GM18519 (cell line): ENCODE results near the gene NALF2.

Experiments used
- ATAC-seq: cut with Tn5 transposase; IDR thresholded peaks from one replicate; pipeline ENCODE4 v1.9.1; 2021; ENCODE audit warnings: mild to moderate bottlenecking, moderate library complexity; ENCODE audit not compliant: unreplicated experiment, low FRiP score

Gene NALF2

DNA sequence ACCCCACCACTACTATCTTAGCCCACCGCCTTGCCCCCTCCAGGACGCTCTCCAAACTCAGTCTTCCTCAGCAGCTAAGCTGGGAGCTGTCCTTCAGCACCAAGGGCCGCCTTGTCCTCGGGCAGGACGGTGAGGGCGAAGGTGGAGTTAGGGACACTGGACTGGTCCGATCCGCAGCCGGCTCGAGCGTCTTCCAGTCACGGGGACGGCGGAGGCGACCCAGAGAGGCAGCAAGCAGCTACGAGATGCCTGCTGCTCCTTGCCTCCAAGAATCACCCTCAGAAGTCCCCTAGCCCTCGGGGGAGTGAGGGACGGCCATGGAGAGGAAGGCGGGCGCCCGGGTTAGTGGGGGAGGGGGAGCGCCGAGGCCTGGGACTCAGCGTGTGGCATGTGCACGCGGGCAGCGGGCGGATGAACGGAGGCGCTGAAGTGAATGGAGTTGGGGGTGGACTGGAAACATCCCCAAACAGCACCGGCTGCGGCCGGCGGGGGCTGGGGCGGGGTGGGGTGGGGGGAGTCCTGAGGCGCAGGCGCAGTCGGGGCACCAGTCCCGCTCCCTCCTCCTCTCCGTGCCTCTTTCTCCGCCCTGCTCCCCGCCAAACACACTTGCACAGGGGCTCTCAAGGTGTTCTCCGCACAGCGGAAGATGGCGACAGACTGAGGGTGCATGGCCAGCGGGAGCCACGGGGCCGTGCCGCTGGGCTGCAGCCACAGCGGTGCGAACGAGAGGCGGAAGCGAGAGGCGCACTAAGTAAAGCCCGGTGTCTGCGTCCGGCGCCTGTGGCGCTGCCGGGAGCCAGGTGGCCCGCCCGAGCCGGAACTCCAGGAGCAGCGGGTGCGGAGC, at the start of gene NALF2:
Gene NALF2, plus strand, starts transcription at position 545 of the 844 bp plus-strand sequence. CDS start 957 bp downstream, outside the sequence.
- ATAC-seq: no peak

DNA sequence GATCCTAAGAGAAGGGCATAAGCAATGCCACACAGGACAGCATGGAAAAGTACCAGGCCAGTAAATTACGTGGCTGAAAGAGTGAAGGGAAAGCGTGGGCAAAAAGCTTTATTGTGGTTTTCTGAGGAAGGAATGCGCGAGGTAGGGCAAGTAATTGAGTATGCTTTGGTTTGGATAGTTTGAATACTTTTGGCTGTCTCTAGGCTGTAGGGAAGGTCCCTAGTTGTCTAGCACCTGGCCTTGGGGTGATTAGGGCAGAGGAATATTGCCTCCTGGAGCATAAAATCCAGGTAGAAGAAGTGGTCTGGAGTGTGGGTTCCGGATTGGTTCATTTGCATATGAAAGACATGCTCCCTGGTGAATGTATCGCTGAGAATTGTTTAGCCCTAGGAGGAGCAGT, 46.4 kb upstream of the NALF2 start:
- ATAC-seq: no peak

DNA sequence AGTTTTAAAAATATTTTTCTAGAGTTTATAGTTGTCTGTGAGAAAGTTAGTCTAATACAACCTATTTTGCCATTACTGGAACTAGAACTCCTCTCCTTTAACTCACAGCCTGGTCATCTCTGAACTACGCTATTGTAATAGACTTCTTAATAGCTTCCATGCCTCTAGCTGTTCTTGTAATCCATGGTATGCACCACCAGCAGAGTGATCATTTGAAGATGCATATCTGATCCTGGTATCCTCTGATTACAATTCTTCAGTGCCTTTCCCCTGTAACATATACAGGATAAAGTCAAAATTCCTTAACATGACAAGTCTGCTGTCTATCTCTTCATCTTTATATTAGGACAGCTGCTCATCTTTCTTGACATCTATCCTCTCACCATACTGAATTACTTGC, 37.6 kb upstream of the NALF2 start:
- no peak for ATAC-seq

DNA sequence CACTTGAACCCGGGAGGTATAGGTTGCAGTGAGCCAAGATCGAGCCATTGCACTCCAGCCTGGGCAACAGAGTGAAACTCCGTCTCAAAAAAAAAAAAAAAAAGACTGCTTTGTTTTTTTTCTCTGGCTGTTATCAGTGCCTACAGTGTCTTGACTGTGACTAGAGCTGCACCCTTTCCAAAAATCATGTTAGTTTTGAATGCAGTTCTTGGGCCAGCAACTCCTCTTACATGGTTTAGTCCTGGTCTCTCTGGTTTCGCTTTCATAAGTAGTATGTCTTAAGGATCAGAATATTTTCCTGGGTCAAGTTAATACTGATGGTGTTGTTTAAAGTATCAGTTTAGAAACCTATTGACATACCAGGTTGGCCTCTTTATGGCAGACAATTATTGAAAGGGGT, 34.2 kb upstream of the NALF2 start:
- no peak for ATAC-seq

DNA sequence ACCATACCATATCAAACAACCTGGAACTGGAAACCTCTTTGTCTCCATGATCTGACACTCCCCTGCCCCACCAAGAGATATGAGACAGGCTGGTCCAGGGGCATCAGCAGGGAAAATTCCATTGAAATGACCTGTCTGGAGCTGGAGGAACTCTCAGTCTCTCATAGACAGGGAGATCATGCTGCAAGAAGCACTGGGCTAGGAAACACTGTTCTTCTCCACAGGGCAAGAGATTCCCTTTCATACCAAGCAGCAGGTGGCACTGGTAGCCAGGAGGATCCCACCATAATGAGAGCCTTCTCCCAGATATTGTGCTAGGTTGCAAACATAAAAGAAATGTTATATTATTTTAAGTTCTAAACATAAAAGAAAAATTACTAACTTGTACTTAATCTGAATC, 14.5 kb upstream of the NALF2 start:
- no peak for ATAC-seq

DNA sequence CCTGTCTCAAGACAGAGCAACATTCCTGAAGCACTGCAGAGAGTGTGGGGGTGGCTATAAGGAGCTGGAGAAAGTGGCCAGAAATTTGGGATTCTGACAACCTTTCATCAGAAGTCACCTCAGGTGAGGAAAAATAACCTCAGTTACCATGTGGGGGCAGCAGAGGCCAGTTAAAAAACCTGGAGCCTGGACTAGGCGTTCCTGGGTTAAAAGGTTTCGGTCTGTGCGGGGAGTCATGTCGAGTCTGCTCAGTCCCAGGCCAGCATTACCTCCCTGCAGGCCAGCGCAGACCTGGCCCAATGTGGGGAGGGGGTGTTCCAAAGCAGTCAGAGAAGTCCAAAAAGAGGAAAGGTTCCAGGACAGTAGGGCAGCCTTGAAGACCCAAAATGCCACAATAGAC, 10.9 kb upstream of the NALF2 start:
- ATAC-seq: no peak

DNA sequence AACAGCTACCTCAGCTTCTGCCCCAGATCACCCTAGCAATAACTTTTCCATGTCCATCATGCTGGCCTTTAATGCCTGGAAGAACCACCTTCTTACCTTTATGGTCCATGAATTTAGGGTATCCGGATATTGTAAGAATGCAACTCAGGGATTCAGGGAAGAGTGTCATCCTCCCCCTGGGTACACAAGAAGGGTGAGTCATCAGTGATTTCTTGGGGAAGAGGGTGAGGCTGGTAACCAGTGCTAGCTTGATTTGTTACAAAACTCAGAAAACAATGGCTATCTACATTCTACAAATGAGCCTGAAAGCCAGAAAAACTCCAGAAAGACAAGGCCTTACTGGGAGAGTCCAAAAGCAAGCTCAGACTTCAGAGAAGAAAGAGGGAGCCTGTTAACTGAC, 10.4 kb upstream of the NALF2 start:
- no peak for ATAC-seq

DNA sequence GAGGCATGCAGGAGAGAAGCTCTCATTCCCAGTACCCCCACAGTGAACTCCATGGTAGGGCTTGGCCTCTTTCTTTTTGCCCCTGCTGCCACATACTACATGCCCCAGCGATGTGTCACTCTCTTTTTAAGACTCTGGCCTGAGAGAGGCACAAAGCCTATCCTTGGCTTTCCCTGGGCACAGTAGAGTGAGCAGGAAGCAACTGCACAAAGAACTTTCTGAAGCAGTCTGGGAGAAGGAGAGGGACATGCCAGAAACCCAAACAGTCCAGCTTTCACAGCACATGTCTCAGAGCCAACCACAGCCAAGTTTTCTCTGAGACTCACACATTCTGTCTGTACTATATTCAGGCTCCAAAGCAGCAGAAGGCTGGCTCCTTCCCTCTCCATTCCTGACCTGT, 7.9 kb upstream of the NALF2 start:
- no peak for ATAC-seq

DNA sequence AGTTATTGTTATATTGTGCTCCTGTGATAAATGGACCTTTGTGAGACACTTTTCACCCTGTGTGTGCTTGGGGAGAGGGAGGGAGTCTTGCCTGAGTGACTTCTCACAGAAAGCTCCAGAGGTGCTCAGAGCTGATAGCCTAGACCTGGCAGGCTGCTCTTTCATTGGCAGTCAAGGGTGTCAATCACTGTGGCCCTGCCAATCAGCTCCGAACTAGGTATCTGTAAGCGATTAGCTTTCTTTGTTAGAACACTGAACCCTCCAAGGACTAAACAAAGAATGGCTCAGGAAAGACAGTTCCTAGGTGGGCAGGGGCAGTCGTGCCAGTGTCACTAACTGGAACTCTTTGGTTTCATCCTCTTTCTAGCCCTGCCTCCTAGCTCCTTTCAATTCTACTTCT, 2.7 kb upstream of the NALF2 start:
- no peak for ATAC-seq

DNA sequence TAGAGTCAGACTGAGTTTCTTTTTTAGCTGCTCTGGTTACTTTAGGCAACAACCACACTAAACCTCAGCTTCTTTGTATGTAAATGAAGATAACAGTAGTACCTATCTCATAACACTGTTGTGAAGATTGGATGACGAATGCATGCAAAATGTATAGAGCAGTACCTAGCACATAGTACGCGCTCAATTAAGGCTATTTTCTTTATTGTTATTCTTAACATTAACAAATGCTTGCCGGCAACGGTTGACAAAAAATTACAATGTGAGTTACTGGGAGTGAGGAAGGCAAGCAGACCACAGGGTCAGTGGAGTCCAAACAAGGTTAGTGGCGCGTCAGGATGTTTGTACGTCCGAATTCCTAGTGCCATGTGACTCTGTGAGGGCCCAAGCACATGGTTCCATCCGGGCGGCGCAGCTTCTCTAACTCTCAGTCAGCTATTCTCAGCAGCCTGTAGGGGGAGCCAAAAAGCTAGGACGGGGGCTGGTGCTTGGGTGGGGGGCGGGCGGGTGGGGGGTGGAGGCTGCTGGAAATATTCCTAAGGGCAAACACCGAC, 821 bp upstream of the NALF2 start:
- ATAC-seq: no peak

DNA sequence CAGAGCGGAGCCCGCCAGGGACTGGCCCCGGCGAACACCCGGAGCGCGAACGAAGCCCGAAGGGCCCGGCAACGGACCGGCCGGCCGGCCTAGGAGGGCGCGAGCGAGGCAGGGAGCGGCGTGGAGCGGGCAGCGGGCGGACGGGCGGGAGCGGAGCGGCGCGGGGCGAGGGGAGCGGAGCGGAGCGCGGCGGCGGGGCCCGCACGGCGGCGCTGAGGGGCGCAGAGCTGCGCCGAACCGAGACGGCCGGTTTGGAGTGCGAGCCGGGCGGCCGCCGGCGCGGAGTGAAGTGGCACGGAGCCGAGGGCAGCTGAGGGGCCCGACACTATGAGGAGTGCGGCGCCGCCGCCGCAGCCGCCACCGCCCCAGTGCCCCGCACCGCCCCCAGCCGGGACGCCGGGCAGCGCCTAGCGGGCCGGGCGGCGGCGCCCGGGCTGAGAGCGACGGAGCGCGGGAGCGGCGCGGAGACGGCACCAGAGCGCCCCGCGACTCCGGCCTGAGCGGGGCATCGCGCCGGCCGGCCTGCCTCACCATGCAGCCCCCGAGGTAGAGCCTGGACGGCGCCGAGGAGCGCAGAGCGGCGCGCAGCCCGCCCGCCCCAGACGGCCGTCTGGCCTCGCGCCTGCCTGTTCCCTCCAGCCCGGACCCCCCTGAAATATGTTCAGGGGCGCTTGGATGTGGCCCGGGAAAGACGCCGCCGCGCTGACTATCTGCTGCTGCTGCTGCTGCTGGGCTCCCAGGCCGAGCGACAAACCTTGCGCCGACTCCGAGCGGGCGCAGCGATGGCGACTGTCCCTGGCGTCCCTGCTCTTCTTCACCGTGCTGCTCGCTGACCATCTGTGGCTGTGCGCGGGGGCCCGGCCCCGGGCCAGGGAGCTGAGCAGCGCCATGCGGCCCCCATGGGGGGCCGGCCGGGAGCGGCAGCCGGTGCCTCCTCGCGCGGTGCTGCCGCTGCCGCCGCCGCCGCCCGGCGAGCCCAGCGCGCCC, 793 bp downstream of the NALF2 start:
- no peak for ATAC-seq

DNA sequence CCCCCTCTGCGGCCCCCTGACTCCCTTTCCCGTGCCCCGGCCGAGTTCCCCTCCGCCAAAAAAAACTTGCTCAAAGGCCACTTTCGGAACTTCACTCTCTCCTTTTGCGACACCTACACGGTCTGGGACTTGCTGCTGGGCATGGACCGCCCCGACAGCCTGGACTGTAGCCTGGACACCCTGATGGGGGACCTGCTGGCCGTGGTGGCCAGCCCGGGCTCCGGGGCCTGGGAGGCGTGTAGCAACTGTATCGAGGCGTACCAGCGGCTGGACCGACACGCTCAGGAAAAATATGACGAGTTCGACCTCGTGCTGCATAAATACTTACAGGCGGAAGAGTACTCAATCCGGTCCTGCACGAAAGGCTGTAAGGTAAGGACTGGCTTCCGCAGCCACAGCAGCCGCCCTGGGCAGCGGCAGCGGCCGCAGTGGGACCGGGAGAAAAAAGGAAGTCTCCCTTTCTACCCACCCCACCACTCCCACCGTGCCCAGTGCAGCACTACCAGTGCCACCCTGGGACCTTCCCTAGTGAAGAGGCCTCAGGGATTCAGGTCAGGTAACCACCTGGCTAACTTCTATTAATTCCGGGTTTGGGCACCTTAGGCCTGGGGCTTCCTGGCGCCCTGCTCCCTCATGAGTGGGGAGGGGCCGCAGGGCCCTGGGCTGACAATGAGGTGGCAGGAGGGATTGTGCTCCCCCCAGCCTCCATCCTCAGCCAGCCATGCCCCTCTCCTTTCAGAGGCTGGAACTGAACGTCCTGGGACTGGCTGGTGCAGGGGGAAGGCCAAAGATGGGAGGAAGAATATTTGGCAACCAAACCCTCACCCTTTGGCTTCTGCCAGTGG, 1.9 kb downstream of the NALF2 start:
- no peak for ATAC-seq

DNA sequence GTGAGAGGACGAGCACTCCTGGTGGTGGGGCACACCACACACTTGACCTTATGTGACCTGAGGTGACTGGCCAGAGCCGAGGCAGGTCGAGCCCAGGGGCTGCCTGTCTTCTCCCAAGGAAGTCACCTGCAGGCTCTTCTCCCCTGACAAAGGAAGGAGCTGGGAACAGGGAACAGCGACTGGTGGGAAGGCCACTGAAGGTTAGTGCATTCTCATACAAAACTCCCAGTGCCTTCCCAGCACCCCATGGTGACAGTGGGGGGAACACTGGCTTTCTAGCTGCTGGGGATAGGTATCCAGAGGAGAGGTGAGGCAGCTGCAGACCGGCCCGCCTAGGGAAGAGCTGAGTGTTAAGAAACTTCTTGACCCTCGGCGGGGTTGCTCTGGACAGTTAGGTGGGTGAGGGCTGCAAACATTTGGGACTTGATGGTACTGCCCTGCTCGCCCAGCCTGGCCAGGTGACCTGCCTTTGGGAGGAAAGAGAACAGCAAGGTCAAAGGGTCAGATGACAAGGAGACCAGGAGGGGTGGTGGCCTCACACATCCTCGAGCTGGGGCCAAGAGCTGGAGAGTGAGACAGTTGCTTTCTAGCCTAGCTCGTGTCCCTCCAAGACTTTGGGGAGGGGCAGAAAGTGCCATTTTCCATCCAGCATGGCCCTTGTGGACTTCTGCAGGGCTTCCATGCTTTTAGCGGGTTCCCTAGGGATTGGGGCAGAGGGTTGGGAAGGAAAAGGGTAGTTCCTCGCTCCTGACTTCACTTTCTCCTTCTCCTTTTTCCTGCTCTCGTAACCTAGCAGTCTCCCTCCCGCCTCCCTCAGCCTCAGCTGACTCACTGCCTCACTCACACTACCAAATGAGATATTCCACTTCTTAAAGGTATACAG, 2.7 kb downstream of the NALF2 start:
- no peak for ATAC-seq

DNA sequence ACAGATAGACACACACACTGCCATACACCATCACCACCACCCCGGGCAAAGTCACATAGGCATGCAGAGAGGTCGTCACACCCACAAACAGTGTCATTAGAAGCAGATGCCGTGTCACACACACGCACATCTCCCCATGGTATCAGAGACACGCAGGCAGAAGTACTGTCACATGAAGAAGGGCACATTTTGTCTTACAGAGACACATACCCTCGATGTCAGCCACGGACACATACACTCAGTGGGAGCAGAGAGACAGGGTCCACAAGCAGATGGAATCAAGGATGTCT, 3.3 kb downstream of the NALF2 start:
- ATAC-seq: no peak

DNA sequence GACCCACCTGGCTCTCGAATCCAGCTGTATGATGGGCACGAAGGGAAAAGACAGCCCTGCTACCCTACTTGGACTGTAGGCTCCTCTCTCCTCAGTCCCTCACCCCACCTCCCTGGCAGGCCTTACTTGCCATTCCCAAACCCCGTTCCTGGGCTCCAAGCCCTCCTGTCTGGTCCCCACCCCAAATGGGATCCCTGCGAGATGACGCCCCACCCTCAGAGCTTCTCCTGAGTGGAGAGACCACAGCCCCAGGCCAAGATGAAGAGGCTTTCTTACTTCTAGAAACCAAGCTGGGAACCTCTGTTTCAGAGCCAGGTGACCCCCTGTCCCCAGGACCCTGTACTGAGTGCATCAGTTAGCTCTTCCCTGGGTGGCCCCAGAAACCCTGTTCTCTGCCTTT, 4.5 kb downstream of the NALF2 start:
- ATAC-seq: no peak

DNA sequence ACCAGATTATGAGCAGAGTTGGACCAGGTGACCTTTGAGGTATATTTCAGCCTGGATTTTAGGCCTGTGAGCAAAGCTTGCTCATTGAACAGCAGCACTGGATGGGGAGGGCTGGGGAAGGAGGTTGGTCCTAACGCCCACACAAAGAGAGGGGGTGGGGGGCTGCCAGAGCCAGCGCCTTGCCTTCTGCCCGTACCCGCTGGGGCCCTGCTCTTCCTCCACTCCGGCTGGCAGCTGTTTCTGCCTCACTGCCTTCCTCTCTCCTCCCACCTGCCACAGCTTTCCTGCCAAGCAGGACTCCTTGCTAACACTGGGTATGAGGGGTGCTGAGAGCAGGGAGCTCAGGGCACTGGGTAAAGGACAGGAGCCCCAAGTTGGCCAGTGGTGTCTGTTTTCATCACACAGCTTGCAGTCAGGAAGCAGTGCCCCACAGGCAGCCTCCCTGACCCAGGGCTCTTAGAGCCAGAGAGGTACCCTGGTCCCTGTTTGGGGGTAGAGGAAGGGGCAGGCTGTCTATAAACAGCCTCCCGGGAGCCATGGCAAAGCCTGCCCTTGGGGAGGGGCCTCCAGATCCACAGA, 6.1 kb downstream of the NALF2 start:
- no peak for ATAC-seq

DNA sequence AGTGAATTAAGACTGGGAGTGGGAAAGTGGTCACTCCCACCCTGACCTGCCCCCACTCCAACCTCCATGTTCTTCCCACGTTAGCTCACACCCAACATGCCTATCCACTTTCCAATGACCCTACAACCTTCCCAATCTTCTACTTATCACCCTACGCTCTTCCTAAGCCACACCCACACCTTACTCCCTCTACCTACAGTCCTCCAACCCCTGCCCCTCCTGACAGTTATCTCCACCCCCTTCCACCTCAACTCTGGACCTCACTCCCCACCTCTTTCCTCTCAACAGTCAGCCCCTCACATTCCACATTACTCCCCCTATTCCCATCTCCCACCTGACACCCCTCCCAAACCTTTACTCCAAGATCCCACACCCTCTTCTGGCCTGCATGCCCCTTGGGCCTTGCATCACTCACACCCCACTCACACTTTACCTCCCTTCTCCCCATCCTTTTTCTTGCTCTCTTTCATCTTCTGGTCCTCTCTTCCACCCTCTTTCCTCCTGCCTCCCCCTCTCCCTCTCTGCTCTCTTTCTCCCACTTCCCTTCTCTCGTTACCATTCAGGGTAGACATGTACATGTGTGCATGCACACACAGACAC, 6.9 kb downstream of the NALF2 start:
- ATAC-seq: no peak

DNA sequence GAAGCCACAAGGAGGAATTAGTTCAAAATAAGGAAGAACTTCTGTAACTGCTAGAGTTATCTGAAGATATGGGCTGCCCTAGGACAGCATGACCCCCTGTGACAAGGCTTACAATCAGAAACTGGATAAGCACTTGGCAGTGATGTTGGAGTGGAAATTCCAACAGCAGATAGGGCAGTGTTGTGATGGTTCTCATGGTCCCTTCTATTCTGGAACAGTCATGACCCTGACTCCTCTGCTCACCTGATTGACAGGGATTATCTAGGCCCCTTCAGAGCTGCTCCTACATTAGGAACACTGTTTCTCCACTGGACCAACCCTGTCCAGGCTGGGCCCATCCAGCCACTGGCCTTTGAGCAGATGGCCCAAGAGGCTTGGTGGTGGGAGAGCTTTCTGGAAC, 17.9 kb downstream of the NALF2 start:
- no peak for ATAC-seq

DNA sequence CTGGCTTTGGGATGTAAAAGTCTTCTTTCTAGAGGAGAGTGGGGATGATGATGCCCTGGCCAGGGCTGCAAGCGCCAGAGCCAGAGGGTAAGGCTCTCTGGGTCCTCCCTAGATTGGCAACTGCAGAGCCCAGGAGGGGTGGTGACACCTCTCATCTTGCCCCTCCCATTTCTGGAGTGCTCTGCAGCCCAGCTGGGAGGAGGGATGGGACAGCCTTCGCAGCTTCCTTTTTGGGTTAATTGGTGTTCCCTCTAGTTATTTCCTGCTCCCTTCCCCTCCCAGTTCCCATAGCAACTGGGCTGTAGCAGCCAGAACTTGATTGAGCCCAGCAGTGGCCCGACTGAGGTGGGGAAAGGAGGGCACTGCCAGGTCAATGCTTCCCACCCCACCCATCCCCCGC, 19.2 kb downstream of the NALF2 start:
- no peak for ATAC-seq
